8988T (cell line): ENCODE data around the gene C17orf50.

ENCODE experiments used
- DNase-seq: peaks from one replicate; pipeline ENCODE4 v3.0.0; 2011

C17orf50 gene

GRCh38 chr17:35760587-35760986, at the start of gene C17orf50:
Gene C17orf50, plus strand, starts transcription at chr17:35760887. Its CDS starts 55 bp downstream, at chr17:35760942.
- DNase-seq: no peak

DNA sequence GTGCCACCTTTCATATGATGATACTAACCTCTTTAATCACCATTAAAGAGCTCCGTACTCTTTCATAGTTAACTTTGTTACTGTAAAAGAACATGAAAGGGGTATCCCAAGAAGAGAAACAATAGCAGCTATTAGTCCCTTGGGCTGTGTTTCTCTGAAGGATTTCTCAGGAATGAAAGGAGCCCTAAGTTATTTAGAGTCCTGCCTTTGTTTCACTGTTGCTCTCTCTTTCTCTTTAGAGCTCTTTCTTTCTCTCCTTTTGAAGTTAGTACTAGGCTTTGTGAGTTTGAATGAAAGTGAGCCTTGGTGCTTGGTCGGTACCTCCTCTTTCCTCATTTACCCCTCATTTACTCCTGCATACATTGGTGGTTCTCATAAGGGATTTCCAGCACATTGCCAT, 49.7 kb upstream of the C17orf50 start:
- DNase-seq: no peak

DNA sequence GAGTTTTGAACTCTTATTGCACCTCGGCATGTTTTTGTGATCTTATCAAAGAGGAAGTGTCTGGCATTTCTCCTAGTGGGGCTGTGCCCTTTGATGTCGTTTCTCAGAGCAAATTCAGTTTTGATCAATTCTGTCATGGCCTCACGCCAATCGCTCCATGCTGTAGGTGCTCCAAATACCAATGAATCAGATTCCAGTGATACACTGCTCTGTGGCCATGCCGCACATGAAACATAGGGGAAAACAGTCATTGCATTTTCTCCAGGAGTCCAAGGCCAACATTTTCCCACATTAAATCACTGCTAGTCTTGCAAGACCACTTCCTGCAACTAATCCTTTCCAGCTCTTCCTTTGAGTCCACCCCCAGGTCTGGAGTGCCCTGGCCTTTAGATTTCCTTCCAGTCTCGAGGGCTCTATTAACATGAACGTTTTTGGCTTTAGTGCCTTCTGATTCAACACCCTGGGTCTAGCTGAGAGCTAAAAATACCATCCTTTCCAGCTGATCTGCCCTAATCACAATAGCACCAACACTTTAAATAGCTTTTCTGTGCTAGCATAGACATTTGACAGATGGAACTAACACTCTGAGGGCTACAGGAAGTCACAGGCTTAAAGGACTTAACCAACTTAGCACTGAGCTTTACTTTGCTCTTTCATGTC, 47.5 kb upstream of the C17orf50 start:
- no peak for DNase-seq

- DNase-seq: no peak
Observed at GRCh38 chr17:35714988-35715387, 45.7 kb upstream of the C17orf50 start.

DNA sequence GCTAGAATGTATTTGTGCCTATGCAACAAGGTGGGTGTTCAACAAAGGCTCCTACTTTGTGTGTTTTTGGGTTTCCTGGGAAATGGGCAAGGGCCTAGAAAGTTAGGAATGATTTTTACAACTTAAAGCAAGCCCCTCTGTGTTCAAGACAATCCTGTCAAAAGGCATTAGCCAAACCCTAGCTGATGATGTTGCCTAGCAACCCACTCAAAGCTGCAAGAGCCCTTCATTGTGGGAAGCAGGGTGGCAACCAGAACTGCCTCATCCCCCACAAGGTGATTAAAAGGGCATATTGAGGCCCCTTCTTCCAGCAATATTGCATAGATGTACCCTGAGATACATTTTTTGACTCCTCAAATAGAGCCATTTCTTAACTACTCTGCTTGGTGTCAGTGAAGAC, 45.3 kb upstream of the C17orf50 start:
- no peak for DNase-seq

- DNase-seq: no peak
Observed at GRCh38 chr17:35716173-35716572, 44.5 kb upstream of the C17orf50 start.

- no peak for DNase-seq
Observed at GRCh38 chr17:35716897-35717465, 43.7 kb upstream of the C17orf50 start.

DNA sequence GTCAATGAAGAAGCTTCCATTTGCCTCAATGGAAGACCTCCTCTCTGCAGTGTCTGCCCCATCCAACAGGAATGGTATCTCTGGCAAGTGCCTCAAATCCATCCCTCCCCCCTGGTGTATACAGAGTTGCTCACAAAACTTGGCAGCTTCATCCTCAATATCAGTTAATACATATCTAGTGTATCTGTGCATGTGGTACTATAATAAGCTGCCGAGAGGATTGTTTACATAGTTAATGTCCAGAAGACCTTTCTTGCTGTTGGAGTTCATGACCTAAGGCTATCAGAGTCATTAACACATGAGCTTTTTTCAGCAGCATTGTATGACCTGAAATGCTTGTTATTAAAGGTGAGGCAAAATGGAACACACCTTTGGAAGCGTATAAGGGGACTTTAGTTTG, 43.2 kb upstream of the C17orf50 start:
- no peak for DNase-seq

- DNase-seq: no peak
Observed at GRCh38 chr17:35723735-35724134, 37.0 kb upstream of the C17orf50 start.

- no peak for DNase-seq
Observed at GRCh38 chr17:35725058-35725457, 35.6 kb upstream of the C17orf50 start.

DNA sequence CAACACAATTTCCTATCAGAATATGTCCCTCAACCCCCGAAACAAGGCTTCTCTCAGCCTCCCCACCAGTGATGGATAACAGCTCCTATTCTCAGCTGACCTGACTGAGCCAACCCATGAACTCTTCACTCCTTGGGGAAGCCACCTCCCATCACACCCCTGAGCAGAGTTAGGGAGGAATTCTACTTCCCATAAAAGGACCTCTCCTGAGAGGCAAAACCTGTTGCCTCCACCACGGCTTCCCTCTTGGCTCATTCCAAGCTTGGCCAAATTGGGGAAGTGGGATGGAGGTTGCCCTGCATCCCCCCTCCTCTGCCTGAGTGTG, 34.9 kb upstream of the C17orf50 start:
- no peak for DNase-seq

DNA sequence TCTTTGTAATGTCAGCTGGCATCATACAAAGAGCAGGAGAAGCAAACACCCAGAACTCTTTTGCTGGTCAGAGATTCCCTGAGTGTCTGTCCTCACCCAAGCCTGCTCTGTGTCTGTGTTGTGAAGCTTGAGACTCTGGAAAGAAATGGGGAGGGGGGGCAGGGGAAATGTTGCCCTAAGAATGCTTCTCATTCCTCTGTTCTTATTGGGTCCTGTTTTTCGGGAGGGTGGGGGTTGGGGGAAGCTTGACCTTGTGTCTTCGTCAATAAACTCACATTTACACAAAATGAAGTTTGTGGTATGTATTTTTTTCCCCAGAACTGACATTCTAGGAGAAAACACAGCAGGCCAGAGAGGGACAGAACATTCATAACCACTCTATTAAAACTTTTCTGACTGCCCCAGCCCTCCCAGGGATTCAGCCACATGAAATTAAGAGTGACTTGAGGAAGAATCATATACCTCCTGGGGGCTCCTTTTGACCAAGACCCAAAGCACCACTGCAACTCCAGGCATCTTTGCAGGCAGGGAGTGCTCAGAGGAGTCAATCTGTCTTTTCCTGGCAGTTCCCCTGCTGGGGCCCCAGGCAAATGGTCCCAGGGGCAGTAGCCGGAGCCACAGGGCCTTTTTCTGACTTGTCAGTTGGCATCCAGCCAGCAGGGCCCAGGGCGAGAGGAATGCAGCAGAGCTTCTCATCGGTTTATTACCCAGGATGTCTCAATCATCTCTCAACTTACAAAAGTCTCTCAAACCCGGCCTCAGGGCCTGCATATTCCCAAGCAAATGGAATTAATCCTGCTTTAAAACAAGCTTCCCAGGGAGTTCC, 34.3 kb upstream of the C17orf50 start:
- peak; percentile 18 for DNase-seq

- DNase-seq: no peak
Observed at GRCh38 chr17:35726953-35727460, 33.7 kb upstream of the C17orf50 start.

DNA sequence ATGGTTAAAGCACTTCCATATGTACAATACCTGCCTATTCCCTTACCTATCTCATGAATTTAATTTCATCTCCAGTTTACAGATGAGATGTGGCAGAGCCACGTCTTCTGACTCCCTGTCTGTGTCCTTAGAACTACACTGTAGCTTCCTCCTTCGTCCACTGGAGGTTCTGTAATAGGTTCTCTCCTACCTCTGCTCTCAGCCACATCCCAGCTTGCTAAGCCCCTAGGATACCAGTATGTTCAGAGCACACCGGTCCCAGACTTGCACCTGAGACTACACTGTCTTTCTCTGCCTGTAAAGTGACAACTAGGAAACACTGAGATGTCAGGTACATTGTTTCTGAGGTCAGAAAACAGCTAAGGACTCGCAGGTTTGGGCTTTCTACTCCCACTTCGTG, 33.1 kb upstream of the C17orf50 start:
- DNase-seq: no peak

DNA sequence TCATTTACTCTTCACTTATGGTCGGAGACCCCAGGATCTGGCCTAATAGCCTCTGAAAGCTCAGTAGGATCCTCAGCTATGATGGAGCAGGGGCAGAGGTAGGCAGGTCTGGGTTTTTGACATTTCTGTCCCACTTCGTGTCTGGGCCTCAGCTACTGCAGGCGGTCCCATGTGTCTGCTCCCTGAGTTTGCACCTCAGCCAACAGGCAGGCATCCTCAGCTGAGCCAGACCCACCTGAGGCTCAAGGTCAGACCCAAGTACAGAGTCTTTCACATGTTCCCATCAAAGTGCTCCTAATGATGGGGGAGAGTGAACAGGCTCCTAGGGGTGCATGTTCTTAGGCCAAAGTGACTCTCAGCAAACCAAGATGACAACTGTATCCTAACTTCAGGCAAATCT, 32.1 kb upstream of the C17orf50 start:
- DNase-seq: no peak

DNA sequence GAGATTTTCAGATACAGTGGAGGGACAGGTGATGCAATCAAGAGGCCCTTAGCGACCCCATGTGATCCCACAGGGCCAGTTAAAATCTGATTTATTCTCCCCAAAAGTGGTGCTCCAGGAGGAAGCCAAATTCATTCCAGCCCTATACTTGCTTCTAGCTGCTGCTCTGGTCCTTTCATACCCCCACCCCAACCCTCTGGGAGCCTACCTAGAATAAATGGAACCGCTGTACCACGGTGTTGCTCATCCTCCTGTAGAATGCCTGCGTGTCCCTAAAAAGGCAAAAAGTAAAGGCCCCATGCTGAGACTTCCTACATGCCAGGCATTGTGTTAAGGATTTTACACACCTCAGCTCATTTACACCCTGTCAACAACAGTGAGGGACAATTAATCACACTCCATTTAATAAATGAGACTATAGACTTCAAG, 31.3 kb upstream of the C17orf50 start:
- DNase-seq: no peak

DNA sequence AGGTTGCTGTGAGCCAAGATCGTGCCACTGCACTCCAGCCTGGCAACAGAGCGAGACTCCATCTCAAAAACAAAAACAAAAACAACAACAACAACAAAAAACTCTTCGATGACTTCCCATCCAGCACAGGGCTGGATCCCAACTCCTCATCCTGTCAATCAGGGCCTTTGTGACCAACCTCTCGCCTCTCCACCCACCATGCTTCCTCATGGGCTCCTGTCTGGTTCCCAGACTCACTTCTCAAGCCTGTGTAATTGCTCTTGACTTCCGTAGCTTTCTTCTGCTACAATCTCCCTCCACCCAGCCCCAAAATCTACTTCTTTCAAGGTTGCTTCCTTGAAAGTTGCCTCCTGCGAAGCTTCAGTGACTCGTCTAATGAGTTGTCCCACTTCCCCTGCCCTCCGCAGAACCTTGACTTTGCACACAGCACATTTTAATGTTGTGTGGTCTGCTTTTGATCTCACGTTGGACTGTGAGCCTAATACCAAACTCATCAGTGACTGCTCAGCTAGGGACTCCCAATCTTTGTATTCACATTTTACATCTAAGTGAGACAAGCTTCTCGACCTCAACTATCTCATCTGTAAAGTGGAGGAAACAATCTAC, 30.2 kb upstream of the C17orf50 start:
- no peak for DNase-seq

GRCh38 chr17:35731239-35731916, 29.3 kb upstream of the C17orf50 start, which contains the start of gene RASL10B:
Gene RASL10B, plus strand, starts transcription at chr17:35731639. Its CDS starts 3,546 bp downstream, at chr17:35735185.
- DNase-seq: peak; percentile 78

GRCh38 chr17:35731917-35732805, 28.5 kb upstream of the C17orf50 start:
- peak; percentile 31 for DNase-seq

- DNase-seq: no peak
Observed at GRCh38 chr17:35732806-35733136, 27.9 kb upstream of the C17orf50 start.

DNA sequence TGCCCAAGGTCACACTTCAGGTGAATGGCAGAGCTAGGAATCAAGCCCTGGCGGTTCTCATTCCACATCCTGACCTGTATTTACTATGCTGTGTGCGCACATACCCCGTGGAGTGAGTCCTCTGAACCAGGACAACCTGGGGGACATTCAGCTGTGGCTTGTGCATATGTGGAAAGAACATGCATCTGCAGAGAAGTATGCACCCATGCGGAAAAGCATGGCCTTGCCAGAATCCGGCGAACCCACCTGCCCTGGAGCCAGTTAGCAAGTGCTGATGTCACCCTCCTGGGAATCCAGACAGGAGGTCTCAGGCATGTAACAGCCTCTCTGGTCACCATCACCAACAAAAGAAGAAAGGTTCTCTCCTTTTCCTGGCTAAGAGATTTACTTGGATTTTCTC, 27.3 kb upstream of the C17orf50 start:
- no peak for DNase-seq

DNA sequence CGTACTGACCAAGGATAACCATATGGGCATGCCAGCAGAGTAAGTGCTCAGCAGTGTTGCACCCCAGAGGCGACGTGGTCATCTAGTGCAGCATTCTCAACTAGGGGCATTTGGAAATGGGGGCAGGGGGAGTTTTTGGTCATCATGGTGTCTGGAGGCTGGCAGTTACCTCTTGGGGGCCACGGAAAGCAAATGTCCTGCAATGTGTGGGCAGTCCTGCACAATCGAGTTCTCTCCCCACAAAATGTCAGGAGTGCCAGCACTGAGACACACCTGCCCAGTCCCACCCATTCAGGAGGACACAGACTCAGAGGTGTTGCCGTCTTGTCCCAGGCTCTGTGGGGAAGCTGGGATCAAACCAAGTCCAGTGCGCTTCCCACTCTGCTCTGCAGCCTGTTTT, 26.3 kb upstream of the C17orf50 start:
- no peak for DNase-seq
